GM23338 (cell line): Measurements from ENCODE around the gene PLXND1. TPM values are rescaled to one million over a fixed set of nuclear protein-coding genes. Genes with fewer than 3 reads are reported as not detected.

Experiments
- ATAC-seq: fragments of 200-7000 bp; cut with Tn5 transposase; 3 replicates; pipeline ENCODE4 v1.9.1; 2020
- DNase-seq: peaks from one replicate; pipeline ENCODE4 v3.0.0-alpha.2; 2015; ENCODE audit warnings: low spot score
- H2AFZ ChIP-seq: fragments of 200-600 bp; sonication (generic); 2 replicates; pipeline ENCODE4 v1.8.0; 2016; ENCODE audit warnings: antibody characterized with exemption, mild to moderate bottlenecking, moderate library complexity
- H3F3A ChIP-seq: fragments of 200-600 bp; sonication (generic); replicated peaks from 2 replicates; pipeline ENCODE4 v1.8.0; 2017; ENCODE audit warnings: antibody characterized with exemption, mixed run types, low read depth
- H3K27ac ChIP-seq: fragments of 200-600 bp; sonication (generic); 2 replicates; pipeline ENCODE4 v1.6.1; 2016; ENCODE audit warnings: low read depth
- H3K27me3 ChIP-seq: fragments of 200-600 bp; sonication (generic); 2 replicates; pipeline ENCODE4 v1.8.0; 2016; ENCODE audit warnings: mild to moderate bottlenecking, mixed run types, moderate library complexity; ENCODE audit not compliant: insufficient read depth
- H3K36me3 ChIP-seq: fragments of 200-600 bp; sonication (generic); 2 replicates; pipeline ENCODE4 v1.8.0; 2016; ENCODE audit warnings: mild to moderate bottlenecking; ENCODE audit not compliant: insufficient read depth
- H3K4me1 ChIP-seq: fragments of 200-600 bp; sonication (generic); 2 replicates; pipeline ENCODE4 v1.8.0; 2016; ENCODE audit warnings: mild to moderate bottlenecking, moderate library complexity; ENCODE audit not compliant: insufficient read depth
- H3K4me2 ChIP-seq: fragments of 200-600 bp; sonication (generic); 2 replicates; pipeline ENCODE4 v1.7.1; 2017; ENCODE audit warnings: mixed run types
- H3K4me3 ChIP-seq: fragments of 200-600 bp; sonication (generic); 2 replicates; pipeline ENCODE4 v1.6.1; 2016; ENCODE audit warnings: mixed run types
- H3K79me2 ChIP-seq: fragments of 200-600 bp; sonication (generic); replicated peaks from 2 replicates; pipeline ENCODE4 v1.8.0; 2017; ENCODE audit warnings: mild to moderate bottlenecking; ENCODE audit not compliant: insufficient read depth
- H3K9me2 ChIP-seq: fragments of 200-600 bp; sonication (generic); 2 replicates; pipeline ENCODE4 v1.8.0; 2017; ENCODE audit not compliant: insufficient read depth
- H4K20me1 ChIP-seq: fragments of 200-600 bp; sonication (generic); replicated peaks from 2 replicates; pipeline ENCODE4 v1.8.0; 2017; ENCODE audit warnings: mild to moderate bottlenecking; ENCODE audit not compliant: insufficient read depth
- H3K27ac Mint-ChIP-seq: 2 replicates; pipeline ENCODE4 v1.8.0; 2020; ENCODE audit warnings: inconsistent platforms, mild to moderate bottlenecking, moderate library complexity, mixed read lengths
- H3K27me3 Mint-ChIP-seq: 3 replicates; pipeline ENCODE4 v1.8.0; 2022; ENCODE audit warnings: low read depth, mild to moderate bottlenecking, moderate library complexity, mixed read lengths, inconsistent platforms; ENCODE audit not compliant: insufficient read depth, poor library complexity
- H3K36me3 Mint-ChIP-seq: 3 replicates; pipeline ENCODE4 v1.8.0; 2021; ENCODE audit warnings: low read depth, mild to moderate bottlenecking, inconsistent platforms, moderate library complexity, mixed read lengths
- H3K4me1 Mint-ChIP-seq: 3 replicates; pipeline ENCODE4 v1.8.0; 2020; ENCODE audit warnings: mild to moderate bottlenecking, inconsistent platforms, mixed read lengths
- H3K4me3 Mint-ChIP-seq: 3 replicates; pipeline ENCODE4 v1.8.0; 2021; ENCODE audit warnings: moderate library complexity, mild to moderate bottlenecking, inconsistent platforms, mixed read lengths
- H3K9me3 Mint-ChIP-seq: 3 replicates; pipeline ENCODE4 v1.8.0; 2020; ENCODE audit warnings: moderate library complexity, mild to moderate bottlenecking, inconsistent platforms, mixed read lengths
- CTCF ChIP-seq, 2 experiments: fragments of 200-600 bp in 1 of 2; sonication (generic) in 1 of 2; conservative IDR thresholded peaks; 2 replicates each; pipeline versions ENCODE4 v1.5.1 to v1.6.1; 2016 to 2017; ENCODE audit warnings: antibody characterized with exemption in 2 of 2, low read depth in 2 of 2, mild to moderate bottlenecking in 2 of 2, moderate library complexity in 1 of 2
- EZH2 ChIP-seq: fragments of 200-600 bp; sonication (generic); IDR thresholded peaks from one replicate; pipeline ENCODE4 v1.8.0; 2017; ENCODE audit warnings: antibody characterized with exemption, mild to moderate bottlenecking, low read depth; ENCODE audit not compliant: unreplicated experiment
- EZH2phosphoT487 ChIP-seq: fragments of 200-600 bp; sonication (generic); IDR thresholded peaks from one replicate; pipeline ENCODE4 v1.8.1; 2018; ENCODE audit warnings: antibody characterized with exemption; ENCODE audit not compliant: unreplicated experiment
- POLR2AphosphoS5 ChIP-seq: IDR thresholded peaks from 2 replicates; pipeline ENCODE4 v1.6.1; 2016; ENCODE audit warnings: antibody characterized with exemption, low read depth
- REST ChIP-seq: IDR thresholded peaks from one replicate; pipeline ENCODE4 v1.6.1; 2018; ENCODE audit warnings: antibody characterized with exemption; ENCODE audit not compliant: unreplicated experiment
- STAT1 ChIP-seq: IDR thresholded peaks from one replicate; pipeline ENCODE4 v1.6.1; 2016; ENCODE audit warnings: antibody characterized with exemption; ENCODE audit not compliant: unreplicated experiment
- ZNF114 ChIP-seq: fragments of 250-450 bp; sonication (Bioruptor Pico); IDR thresholded peaks from 2 replicates; pipeline ENCODE4 v1.5.0; 2020; ENCODE audit warnings: mild to moderate bottlenecking, moderate library complexity
- ZNF331 ChIP-seq: fragments of 250-450 bp; sonication (Bioruptor Pico); IDR thresholded peaks from 2 replicates; pipeline ENCODE4 v1.5.0; 2020; ENCODE audit warnings: low read depth, mild to moderate bottlenecking, moderate library complexity
- ZNF462 ChIP-seq: fragments of 250-450 bp; sonication (Bioruptor Pico); IDR thresholded peaks from 2 replicates; pipeline ENCODE4 v1.5.0; 2020; ENCODE audit warnings: mild to moderate bottlenecking, moderate library complexity
- polyA plus RNA-seq: library from polyadenylated mRNA; unstranded; fragments of >200 nt; fragmentation: Nextera tagmentation; extraction: Ambion mirVana; gene quantifications from 2 replicates; pipeline ENCODE4 v1.2.1, GENCODE V29; 2016
- total RNA-seq: library from RNA; depleted of rRNA; stranded (reverse); fragments of >200 nt; shearing (Covaris generic); gene quantifications from 2 replicates; pipeline ENCODE4 v1.2.3, GENCODE V29; 2014

The PLXND1 gene
- total and polyA plus RNA-seq, 2 experiments from 2014 or later = 13.3 to 60.4 TPM

GRCh38 chr3:129561619-129562248 is 44.7 kb downstream of the PLXND1 start:
- Histone ChIP-seq H2AFZ (no peak overlapping the region), H3K27ac (no peak overlapping the region), H3K4me2 (no peak overlapping the region), H3K27me3 (no peaks in the 10 kb centered on the region), H3K4me3 (no peak overlapping the region), H3K4me1 (peaks cover 11% of the 10 kb centered on the region; the same call in 1 of the 2 replicates), H3K36me3 (no peaks in the 10 kb centered on the region), H4K20me1 (no peaks in the 10 kb centered on the region), H3K79me2 (no peaks in the 10 kb centered on the region), H3F3A (no peaks in the 10 kb centered on the region), H3K9me2 (no peaks in the 10 kb centered on the region)
- TF ChIP-seq CTCF (conservative IDR thresholded peaks at IDR 0.05; ENCODE audit: low read depth in 2 of 2) (no peak), EZH2phosphoT487 (no peak)
- H3K36me3 Mint-ChIP-seq = peaks cover 4% of the 10 kb centered on the region; the same call in 1 of the 3 replicates
- H3K27ac Mint-ChIP-seq = no peak overlapping the region
- H3K4me3 Mint-ChIP-seq = no peak overlapping the region
- H3K27me3 Mint-ChIP-seq = peaks cover 10% of the 10 kb centered on the region
- no peaks in the 10 kb centered on the region for H3K9me3 Mint-ChIP-seq
- H3K4me1 Mint-ChIP-seq = peaks cover 22% of the 10 kb centered on the region
- DNase-seq = no peak
- no peak for ATAC-seq

- no peak for DNase-seq
- peaks cover 12% of the 10 kb centered on the region for H3K27me3 Mint-ChIP-seq
- H3K4me1 Mint-ChIP-seq = peaks cover 25% of the 10 kb centered on the region
- no peaks in the 10 kb centered on the region for H3K9me3 Mint-ChIP-seq
- no peaks in the 10 kb centered on the region for H3F3A ChIP-seq
- H4K20me1 ChIP-seq = no peaks in the 10 kb centered on the region
- peaks cover 11% of the 10 kb centered on the region; the same call in 1 of the 2 replicates for H3K4me1 ChIP-seq
- peak; percentile 18 for ATAC-seq
- H3K4me2 ChIP-seq = no peak overlapping the region
- H3K79me2 ChIP-seq = no peaks in the 10 kb centered on the region
- no peaks in the 10 kb centered on the region for H3K27me3 ChIP-seq
- H3K36me3 Mint-ChIP-seq = peaks cover 4% of the 10 kb centered on the region; the same call in 1 of the 3 replicates
- H3K36me3 ChIP-seq = no peaks in the 10 kb centered on the region
- H3K4me3 ChIP-seq = no peak overlapping the region
- H3K9me2 ChIP-seq = no peaks in the 10 kb centered on the region
- H3K27ac ChIP-seq = no peak overlapping the region
- no peak overlapping the region for H3K27ac Mint-ChIP-seq
- H3K4me3 Mint-ChIP-seq = peak overlapping the region; percentile 1; the same call in 1 of the 3 replicates
- no peak overlapping the region for H2AFZ ChIP-seq
- TF ChIP-seq REST (no peak), STAT1 (no peak), ZNF462 (no peak), ZNF114 (CRISPR knock-in tag) (no peak), ZNF331 (CRISPR knock-in tag) (no peak), POLR2AphosphoS5 (no peak), EZH2 (no peak)
Observed at GRCh38 chr3:129560911-129561594, 45.4 kb downstream of the PLXND1 start.
